Hematopoietic multipotent progenitor cell treated with erythropoietin and hydrocortisone succinate and interleukin-3 and kit ligand, for 17 days (in vitro differentiated cells): ENCODE measurements around the gene STEAP3.

Experiments
- DNase-seq: peaks from one replicate; pipeline ENCODE4 v3.0.0-alpha.2; 2015; ENCODE audit warnings: low spot score

Gene STEAP3

GRCh38 chr2:119223521-119224390 lies at the start of gene STEAP3:
TSS of gene STEAP3 (plus strand) at chr2:119223834. CDS start at chr2:119231013, 7,179 bp downstream.
- DNase-seq: peak; percentile 86

GRCh38 chr2:119174216-119174992 lies 49.2 kb upstream of the STEAP3 start:
- DNase-seq: peak; percentile 62

GRCh38 chr2:119174993-119175347 lies 48.7 kb upstream of the STEAP3 start:
- DNase-seq: no peak

- DNase-seq: peak; percentile 28
Observed at GRCh38 chr2:119175517-119175916, 48.1 kb upstream of the STEAP3 start.

- DNase-seq: no peak
Observed at GRCh38 chr2:119177171-119177837, 46.3 kb upstream of the STEAP3 start.

GRCh38 chr2:119177838-119178190 lies 45.8 kb upstream of the STEAP3 start:
- DNase-seq: no peak

- no peak for DNase-seq
Observed at GRCh38 chr2:119178776-119179175, 44.9 kb upstream of the STEAP3 start.

GRCh38 chr2:119179202-119179601 lies 44.4 kb upstream of the STEAP3 start:
- DNase-seq: no peak

- DNase-seq: no peak
Observed at GRCh38 chr2:119179991-119180390, 43.6 kb upstream of the STEAP3 start.

GRCh38 chr2:119180892-119181291 lies 42.7 kb upstream of the STEAP3 start:
- no peak for DNase-seq

- DNase-seq: no peak
Observed at GRCh38 chr2:119181391-119181790, 42.2 kb upstream of the STEAP3 start.

- DNase-seq: no peak
Observed at GRCh38 chr2:119181791-119182445, 41.7 kb upstream of the STEAP3 start.

- DNase-seq: no peak
Observed at GRCh38 chr2:119184512-119184911, 39.1 kb upstream of the STEAP3 start.

- no peak for DNase-seq
Observed at GRCh38 chr2:119190321-119191111, 33.1 kb upstream of the STEAP3 start.

GRCh38 chr2:119192893-119193292 lies 30.7 kb upstream of the STEAP3 start:
- no peak for DNase-seq

GRCh38 chr2:119195001-119195400 lies 28.6 kb upstream of the STEAP3 start:
- no peak for DNase-seq

- DNase-seq: no peak
Observed at GRCh38 chr2:119195887-119196286, 27.7 kb upstream of the STEAP3 start.

GRCh38 chr2:119196301-119197125 lies 27.1 kb upstream of the STEAP3 start:
- no peak for DNase-seq

GRCh38 chr2:119197126-119197405 lies 26.6 kb upstream of the STEAP3 start:
- DNase-seq: no peak

GRCh38 chr2:119197529-119198239 lies 25.9 kb upstream of the STEAP3 start:
- DNase-seq: no peak
